HepG2 (cell line): ENCODE measurements around the gene CAMK2D. TPM values are rescaled to one million over a fixed set of nuclear protein-coding genes. Genes with fewer than 3 reads are reported as not detected.

Experiments used
- ATAC-seq: fragments of 200-7000 bp; cut with Tn5 transposase; 3 replicates; pipeline ENCODE4 v1.9.1; 2020; ENCODE audit warnings: mild to moderate bottlenecking, moderate library complexity
- BruUV-seq: library from RNA; stranded (reverse); fragments of 400-500 nt; replicated peaks from 2 replicates; lab custom pipeline; 2021; lab: Mats Ljungman, UMichigan
- CTCF ChIA-PET: fragments of 300-600 bp; formaldehyde crosslinking; extraction: SDS; loops from one replicate; lab custom pipeline; 2021; ENCODE audit warnings: low total read pairs, inconsistent platforms, low intra/inter-chr PET ratio; lab: Yijun Ruan, JAX
- POLR2A ChIA-PET: fragments of 350-600 bp; sonication (Branson Sonifier 250); formaldehyde crosslinking; loops from one replicate; lab custom pipeline; 2020; ENCODE audit warnings: antibody characterized with exemption, inconsistent platforms; lab: Yijun Ruan, JAX
- DNase-seq: peaks from one replicate; pipeline ENCODE4 v3.0.0-alpha.2; 2015; ENCODE audit warnings: low spot score
- FAIRE-seq: peaks from 3 replicates; lab custom pipeline; 2011; peaks lifted over from hg19 to GRCh38; lab: Jason Lieb, UNC
- H2AFZ ChIP-seq: one replicate; pipeline ENCODE4 v1.6.1; 2011; ENCODE audit warnings: low read length, inconsistent platforms
- H3K27ac ChIP-seq: fragments of 300-600 bp; 3 replicates; pipeline ENCODE4 v1.8.0; 2011; ENCODE audit warnings: mixed run types, mild to moderate bottlenecking, mixed read lengths, low read length, inconsistent platforms; ENCODE audit not compliant: insufficient read depth; ENCODE audit errors: extremely low read length
- H3K27me3 ChIP-seq, 2 experiments: fragments of 200-600 bp in 1 of 2; 2 replicates in 1 of 2; 3 replicates in 1 of 2; pipeline versions ENCODE4 v1.6.0 to v1.8.0; 2011; ENCODE audit warnings: low read length in 2 of 2, mild to moderate bottlenecking in 2 of 2, moderate library complexity in 2 of 2, inconsistent platforms in 1 of 2; ENCODE audit not compliant: insufficient read depth in 2 of 2, control insufficient read depth in 1 of 2
- H3K36me3 ChIP-seq, 2 experiments: fragments of 200-600 bp in 1 of 2; replicated peaks in 1 of 2; 2 replicates in 1 of 2; 3 replicates in 1 of 2; pipeline versions ENCODE4 v1.5.1 to v1.8.0; 2011; ENCODE audit warnings: low read length in 2 of 2, inconsistent platforms in 1 of 2; ENCODE audit not compliant: insufficient read depth in 2 of 2, control insufficient read depth in 1 of 2
- H3K4me1 ChIP-seq: 2 replicates; pipeline ENCODE4 v1.5.1; 2012; ENCODE audit warnings: low read length, inconsistent platforms; ENCODE audit not compliant: insufficient read depth
- H3K4me2 ChIP-seq: 2 replicates; pipeline ENCODE4 v1.6.0; 2011; ENCODE audit warnings: low read depth, low read length, inconsistent platforms
- H3K4me3 ChIP-seq, 3 experiments: fragments of 200-600 bp in 1 of 3; sonication (generic), shearing (Covaris generic) in 1 of 3; replicated peaks in 1 of 3; 2 replicates each; pipeline ENCODE4 v1.5.1; 2011 to 2016; ENCODE audit warnings: low read length in 3 of 3, inconsistent platforms in 2 of 3, low read depth in 2 of 3, mild to moderate bottlenecking in 2 of 3, control low read depth in 1 of 3, mixed read lengths in 1 of 3; ENCODE audit not compliant: insufficient read depth in 1 of 3
- H3K79me2 ChIP-seq: one replicate; pipeline ENCODE4 v1.6.1; 2011; ENCODE audit warnings: low read length, inconsistent platforms; ENCODE audit not compliant: insufficient read depth
- H3K9ac ChIP-seq: 2 replicates; pipeline ENCODE4 v1.6.0; 2011; ENCODE audit warnings: mild to moderate bottlenecking, low read depth, low read length, inconsistent platforms; ENCODE audit not compliant: insufficient read depth
- H3K9me3 ChIP-seq: 2 replicates; pipeline ENCODE4 v1.5.1; 2012; ENCODE audit warnings: mild to moderate bottlenecking, low read length
- H4K20me1 ChIP-seq: 2 replicates; pipeline ENCODE4 v1.6.0; 2011; ENCODE audit warnings: inconsistent platforms, mild to moderate bottlenecking, low read length, moderate library complexity; ENCODE audit not compliant: insufficient read depth
- ATAD3A ChIP-seq: sonication (generic); formaldehyde crosslinking; IDR thresholded peaks from 2 replicates; pipeline ENCODE4 v1.4.0; 2020; ENCODE audit warnings: missing genetic modification reagents
- ERF ChIP-seq: IDR thresholded peaks from 2 replicates; pipeline ENCODE4 v1.6.1; 2018; ENCODE audit warnings: missing biosample characterization, missing genetic modification reagents
- HNF1A ChIP-seq, 2 experiments: sonication (generic) in 1 of 2; formaldehyde crosslinking in 1 of 2; IDR thresholded peaks; 2 replicates each; pipeline versions ENCODE4 v1.4.0 to v1.6.1; 2016 to 2020; ENCODE audit warnings: borderline replicate concordance in 1 of 2, low read depth in 1 of 2, mild to moderate bottlenecking in 1 of 2, missing genetic modification reagents in 1 of 2
- HOXA7 ChIP-seq: sonication (generic); formaldehyde crosslinking; IDR thresholded peaks from 2 replicates; pipeline ENCODE4 v1.8.1; 2022; ENCODE audit warnings: mild to moderate bottlenecking, missing genetic modification reagents, moderate library complexity
- KDM5A ChIP-seq: fragments of 200-600 bp; sonication (generic); IDR thresholded peaks from 2 replicates; pipeline ENCODE4 v1.7.0; 2018; ENCODE audit warnings: antibody characterized with exemption, mild to moderate bottlenecking, low read length, borderline replicate concordance
- MEF2D ChIP-seq: sonication (generic); formaldehyde crosslinking; IDR thresholded peaks from 2 replicates; pipeline ENCODE4 v1.5.1; 2020; ENCODE audit warnings: mild to moderate bottlenecking, missing genetic modification reagents
- MTF1 ChIP-seq: sonication (generic); formaldehyde crosslinking; IDR thresholded peaks from 2 replicates; pipeline ENCODE4 v1.5.0; 2020; ENCODE audit warnings: missing genetic modification reagents
- PRPF4 ChIP-seq: fragments of 200-400 bp; formaldehyde crosslinking; IDR thresholded peaks from 2 replicates; pipeline ENCODE4 v1.6.1; 2016; ENCODE audit warnings: low read length, low read depth; ENCODE audit not compliant: poor library complexity, severe bottlenecking
- SALL2 ChIP-seq: sonication (generic); formaldehyde crosslinking; IDR thresholded peaks from 2 replicates; pipeline ENCODE4 v1.8.1; 2023; ENCODE audit warnings: mild to moderate bottlenecking, missing genetic modification reagents, inconsistent platforms
- SIX4 ChIP-seq: sonication (generic); formaldehyde crosslinking; IDR thresholded peaks from 2 replicates; pipeline ENCODE4 v1.4.0; 2020; ENCODE audit warnings: missing genetic modification reagents
- SP140L ChIP-seq: sonication (generic); formaldehyde crosslinking; IDR thresholded peaks from 2 replicates; pipeline ENCODE4 v1.4.0; 2020; ENCODE audit warnings: missing genetic modification reagents, borderline replicate concordance
- ZNF205 ChIP-seq: IDR thresholded peaks from 2 replicates; pipeline ENCODE4 v1.6.1; 2018; ENCODE audit warnings: missing biosample characterization, missing genetic modification reagents
- ZNF788 ChIP-seq: sonication (generic); formaldehyde crosslinking; IDR thresholded peaks from 2 replicates; pipeline ENCODE4 v1.5.0; 2020; ENCODE audit warnings: mild to moderate bottlenecking, missing genetic modification reagents, borderline replicate concordance
- WGBS: methylation state at CpG from one replicate; pipeline ENCODE4 v1.1.6; 2017; ENCODE audit warnings: low lambda C conversion rate; 5-methylcytosine and 5-hydroxymethylcytosine counted together
- in situ Hi-C: cut with HindIII; loops from 2 replicates; pipeline ENCODE4 v1.10.0; 2017; ENCODE audit warnings: low pct_unique_long_range_greater_than_20kb; ENCODE audit not compliant: extremely low pct_ligation_motif_present
- intact Hi-C: fragments of 100-400 bp; cut with micrococcal nuclease; formaldehyde crosslinking; loops from one replicate; pipeline ENCODE4 v1.10.0; 2022; ENCODE audit not compliant: unreplicated experiment
- polyA plus RNA-seq, 8 experiments: library from polyadenylated mRNA; depleted of rRNA in 3 of 8; stranded (reverse) in 7 of 8; unstranded in 1 of 8; fragments of >200 nt; fragmentation: Illumina TruSeq in 4 of 8; extraction: Trizol in 4 of 8; gene quantifications; 2 replicates each; pipeline versions ENCODE4 v1.2.1 to v1.2.3, GENCODE V29; 2011 to 2016; ENCODE audit warnings: low read depth in 4 of 8, missing spikeins in 1 of 8, mixed read lengths in 1 of 8; ENCODE audit not compliant: insufficient read depth in 1 of 8
- total RNA-seq, 5 experiments: library from RNA; depleted of rRNA; stranded (reverse); fragments of >200 nt; fragmentation: Illumina TruSeq; extraction: Trizol; gene quantifications; 2 replicates each; pipeline ENCODE4 v1.2.3, GENCODE V29; 2016; ENCODE audit warnings: low read depth in 1 of 5
- TF ChIP-seq, protein P1 (sequence below): sonication (generic); formaldehyde crosslinking; IDR thresholded peaks from 2 replicates; pipeline ENCODE4 v1.4.0; 2020; ENCODE audit warnings: low read depth, mild to moderate bottlenecking, missing genetic modification reagents
- TF ChIP-seq, protein P2 (sequence below): IDR thresholded peaks from 2 replicates; pipeline ENCODE4 v1.6.1; 2016; ENCODE audit warnings: low read depth, borderline replicate concordance
- TF ChIP-seq, protein P3 (sequence below), 2 experiments: sonication (generic) in 1 of 2; formaldehyde crosslinking in 1 of 2; IDR thresholded peaks; 2 replicates each; pipeline versions ENCODE4 v1.4.0 to v1.6.1; 2018 to 2020; ENCODE audit warnings: missing genetic modification reagents in 2 of 2, borderline replicate concordance in 1 of 2, low read depth in 1 of 2, mild to moderate bottlenecking in 1 of 2, missing biosample characterization in 1 of 2

The CAMK2D gene
- total and polyA plus RNA-seq, 2 of the 13 experiments (the other 11 are each of a cell fraction or from before 2014, with no cell fraction given), result 18.0 to 65.4 TPM

DNA sequence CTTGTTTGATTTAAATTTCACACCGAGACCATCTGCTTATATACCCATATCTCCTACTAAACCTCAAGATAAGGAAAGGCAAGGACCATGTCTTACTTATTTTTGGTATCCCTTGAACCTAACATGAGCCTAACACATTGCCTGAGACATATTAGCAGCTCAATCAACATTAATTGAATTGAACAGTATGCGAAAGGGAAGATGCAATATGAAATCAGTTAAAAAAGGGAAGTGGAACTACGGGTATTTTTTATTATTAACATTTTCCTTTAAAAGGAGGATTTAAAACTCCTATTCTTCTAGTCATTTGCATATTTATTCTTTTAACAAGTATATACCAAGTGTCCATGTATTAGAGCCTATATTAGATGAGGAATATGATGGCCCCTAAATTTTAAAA is 197.0 kb downstream of the CAMK2D start (continued):
- TF ChIP-seq, protein P1, sequence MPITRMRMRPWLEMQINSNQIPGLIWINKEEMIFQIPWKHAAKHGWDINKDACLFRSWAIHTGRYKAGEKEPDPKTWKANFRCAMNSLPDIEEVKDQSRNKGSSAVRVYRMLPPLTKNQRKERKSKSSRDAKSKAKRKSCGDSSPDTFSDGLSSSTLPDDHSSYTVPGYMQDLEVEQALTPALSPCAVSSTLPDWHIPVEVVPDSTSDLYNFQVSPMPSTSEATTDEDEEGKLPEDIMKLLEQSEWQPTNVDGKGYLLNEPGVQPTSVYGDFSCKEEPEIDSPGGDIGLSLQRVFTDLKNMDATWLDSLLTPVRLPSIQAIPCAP, result no peak
- no peak for TF ChIP-seq ZNF205 (CRISPR knock-in tag)
- TF ChIP-seq MTF1 (CRISPR knock-in tag), result no peak
- no peak for TF ChIP-seq ERF (CRISPR knock-in tag)
- no peak for TF ChIP-seq HOXA7 (CRISPR knock-in tag)
- TF ChIP-seq ATAD3A (CRISPR knock-in tag), result no peak
- TF ChIP-seq, protein P2, sequence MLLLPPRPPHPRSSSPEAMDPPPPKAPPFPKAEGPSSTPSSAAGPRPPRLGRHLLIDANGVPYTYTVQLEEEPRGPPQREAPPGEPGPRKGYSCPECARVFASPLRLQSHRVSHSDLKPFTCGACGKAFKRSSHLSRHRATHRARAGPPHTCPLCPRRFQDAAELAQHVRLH (CRISPR knock-in tag), result no peak

DNA sequence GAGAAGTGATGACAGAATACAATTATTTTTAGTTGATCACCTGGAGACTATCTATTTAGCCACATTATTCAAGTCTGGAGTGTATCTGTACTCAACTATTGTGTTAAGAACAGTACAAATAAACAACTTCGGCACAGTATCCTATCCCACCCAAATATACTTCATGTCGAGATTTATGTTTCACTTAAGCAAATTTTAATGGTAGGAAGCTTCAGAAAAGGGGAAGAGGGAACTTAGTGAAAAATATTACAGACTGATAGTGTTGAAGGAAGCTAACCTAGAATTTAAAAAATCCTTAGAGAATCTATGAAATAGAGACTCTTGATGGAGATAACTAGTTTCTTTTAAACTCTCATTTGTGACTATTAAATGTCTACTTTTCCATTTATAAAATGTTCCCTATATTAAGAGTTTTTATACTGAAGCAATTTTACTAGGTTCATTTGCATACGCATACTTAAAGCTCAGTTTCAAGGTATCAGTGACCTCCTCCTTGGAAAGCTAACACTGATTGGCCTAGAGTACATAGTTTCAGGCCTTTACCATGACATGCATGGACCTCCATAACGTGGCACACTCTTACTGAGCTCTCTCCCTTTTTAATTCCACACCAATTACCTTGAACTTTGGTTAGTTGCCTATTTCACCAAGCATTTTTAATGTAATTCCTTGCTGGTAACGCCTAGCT is 197.7 kb downstream of the CAMK2D start:
- CTCF ChIA-PET, result no interaction called here
- POLR2A ChIA-PET, result no interaction called here
- TF ChIP-seq KDM5A, result no peak
- no peak for TF ChIP-seq PRPF4
- TF ChIP-seq SIX4 (CRISPR knock-in tag), result no peak
- TF ChIP-seq SALL2 (CRISPR knock-in tag), result no peak
- TF ChIP-seq, protein P3, sequence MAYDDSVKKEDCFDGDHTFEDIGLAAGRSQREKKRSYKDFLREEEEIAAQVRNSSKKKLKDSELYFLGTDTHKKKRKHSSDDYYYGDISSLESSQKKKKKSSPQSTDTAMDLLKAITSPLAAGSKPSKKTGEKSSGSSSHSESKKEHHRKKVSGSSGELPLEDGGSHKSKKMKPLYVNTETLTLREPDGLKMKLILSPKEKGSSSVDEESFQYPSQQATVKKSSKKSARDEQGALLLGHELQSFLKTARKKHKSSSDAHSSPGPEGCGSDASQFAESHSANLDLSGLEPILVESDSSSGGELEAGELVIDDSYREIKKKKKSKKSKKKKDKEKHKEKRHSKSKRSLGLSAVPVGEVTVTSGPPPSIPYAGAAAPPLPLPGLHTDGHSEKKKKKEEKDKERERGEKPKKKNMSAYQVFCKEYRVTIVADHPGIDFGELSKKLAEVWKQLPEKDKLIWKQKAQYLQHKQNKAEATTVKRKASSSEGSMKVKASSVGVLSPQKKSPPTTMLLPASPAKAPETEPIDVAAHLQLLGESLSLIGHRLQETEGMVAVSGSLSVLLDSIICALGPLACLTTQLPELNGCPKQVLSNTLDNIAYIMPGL (CRISPR knock-in tag; IDR thresholded peaks at IDR 0.05; ENCODE audit: borderline replicate concordance in 1 of 2, low read depth in 1 of 2), result no peak
- no peak for TF ChIP-seq ZNF788 (CRISPR knock-in tag)
- TF ChIP-seq MEF2D, result no peak
- TF ChIP-seq SP140L (CRISPR knock-in tag), result no peak
- no peak for TF ChIP-seq HNF1A (IDR thresholded peaks at IDR 0.05; ENCODE audit: low read depth)
- TF ChIP-seq HNF1A (CRISPR knock-in tag; IDR thresholded peaks at IDR 0.05; ENCODE audit: borderline replicate concordance), result no peak

More for the DNA sequence above, 197.7 kb downstream of the CAMK2D start:
- H3K27me3 ChIP-seq, result no peaks in the 10 kb centered on the region
- no peak overlapping the region for H3K4me3 ChIP-seq
- FAIRE-seq, result no peak
- H3K36me3 ChIP-seq, result no peaks in the 10 kb centered on the region; a peak in 1 of 5 replicates
- in situ Hi-C loops, result no loop called here
- no peaks in the 10 kb centered on the region for H3K79me2 ChIP-seq
- no peaks in the 10 kb centered on the region for H4K20me1 ChIP-seq
- ATAC-seq, result no peak
- 97% methylated on average over 5 of the region's 5 CpGs for WGBS
- no peak overlapping the region for H3K27ac ChIP-seq
- H3K9me3 ChIP-seq, result no peaks in the 10 kb centered on the region
- no peak for DNase-seq
- BruUV-seq, result no TSS peak
- H3K4me2 ChIP-seq, result no peak overlapping the region
- no peak overlapping the region for H2AFZ ChIP-seq
- H3K4me1 ChIP-seq, result no peaks in the 10 kb centered on the region
- no peak overlapping the region for H3K9ac ChIP-seq
- intact Hi-C loops, result no loop called here
